Caco-2 (cell line): Measurements from ENCODE around the gene CCNL2. TPM values are rescaled to one million over a fixed set of nuclear protein-coding genes. Genes with fewer than 3 reads are reported as not detected.
"Not testable (repeated sequence)": the region's sequence is repeated elsewhere in the genome, so short reads cannot be mapped to it uniquely, and the experiment has no call there.

Experiments
- BruUV-seq: library from RNA; stranded (reverse); fragments of 400-500 nt; replicated peaks from 2 replicates; lab custom pipeline; 2021; lab: Mats Ljungman, UMichigan
- CTCF ChIA-PET: fragments of 300-600 bp; sonication (Branson Sonifier 250); formaldehyde crosslinking; loops from one replicate; lab custom pipeline; 2022; ENCODE audit warnings: antibody characterized with exemption; lab: Charles Lee
- POLR2A ChIA-PET: fragments of 300-600 bp; sonication (Branson Sonifier 250); formaldehyde crosslinking; loops from one replicate; lab custom pipeline; 2022; ENCODE audit warnings: antibody characterized with exemption; lab: Charles Lee
- DNase-seq, 2 experiments: peaks; one replicate each; pipeline versions ENCODE4 v3.0.0 to v3.0.0-alpha.2; 2020 to 2022
- H3K27me3 ChIP-seq: replicated peaks from 2 replicates; pipeline ENCODE4 v1.6.0; 2011; ENCODE audit warnings: low read length; ENCODE audit not compliant: control insufficient read depth, insufficient read depth
- H3K36me3 ChIP-seq: 2 replicates; pipeline ENCODE4 v1.5.1; 2011; ENCODE audit warnings: low read length; ENCODE audit not compliant: control insufficient read depth, insufficient read depth
- H3K4me1 ChIP-seq: fragments of 250-450 bp; sonication (Bioruptor Pico); 2 replicates; pipeline ENCODE4 v1.5.1; 2020; ENCODE audit warnings: mild to moderate bottlenecking
- H3K4me3 ChIP-seq: 2 replicates; pipeline ENCODE4 v1.5.1; 2011; ENCODE audit warnings: low read depth, mild to moderate bottlenecking, control low read depth, low read length
- H3K9me3 ChIP-seq: fragments of 250-450 bp; sonication (Bioruptor Pico); 2 replicates; pipeline ENCODE4 v1.5.1; 2020; ENCODE audit warnings: mild to moderate bottlenecking, moderate library complexity
- H3K27ac Mint-ChIP-seq: one replicate; pipeline ENCODE4 v1.8.0; 2022; ENCODE audit warnings: mixed read lengths; ENCODE audit not compliant: unreplicated experiment
- H3K27me3 Mint-ChIP-seq: one replicate; pipeline ENCODE4 v1.8.0; 2022; ENCODE audit warnings: mixed read lengths; ENCODE audit not compliant: insufficient read depth, unreplicated experiment
- H3K36me3 Mint-ChIP-seq: one replicate; pipeline ENCODE4 v1.8.0; 2022; ENCODE audit warnings: mild to moderate bottlenecking, mixed read lengths; ENCODE audit not compliant: insufficient read depth, unreplicated experiment
- H3K4me1 Mint-ChIP-seq: one replicate; pipeline ENCODE4 v1.8.0; 2022; ENCODE audit warnings: low read depth, mixed read lengths; ENCODE audit not compliant: unreplicated experiment
- H3K4me3 Mint-ChIP-seq: one replicate; pipeline ENCODE4 v1.8.0; 2022; ENCODE audit warnings: mild to moderate bottlenecking, moderate library complexity, mixed read lengths; ENCODE audit not compliant: unreplicated experiment
- H3K9me3 Mint-ChIP-seq: one replicate; pipeline ENCODE4 v1.8.0; 2022; ENCODE audit warnings: mixed read lengths; ENCODE audit not compliant: unreplicated experiment
- intact Hi-C: fragments of 100-400 bp; cut with micrococcal nuclease; formaldehyde crosslinking; loops from one replicate; pipeline ENCODE4 v1.10.0; 2022; ENCODE audit not compliant: unreplicated experiment
- total RNA-seq: library from RNA; stranded (reverse); gene quantifications from 2 replicates; pipeline ENCODE4 v1.2.3, GENCODE V29; 2022
- TF ChIP-seq, protein P1 (sequence below), 2 experiments: fragments of 200-600 bp in 1 of 2; IDR thresholded peaks; 1 replicate in 1 of 2; 2 replicates in 1 of 2; pipeline versions ENCODE4 v1.5.1 to v1.8.0; 2011 to 2022; ENCODE audit warnings: antibody characterized with exemption in 1 of 2, control low read depth in 1 of 2, inconsistent platforms in 1 of 2, low read depth in 1 of 2, low read length in 1 of 2, mild to moderate bottlenecking in 1 of 2, moderate library complexity in 1 of 2; ENCODE audit not compliant: insufficient read depth in 1 of 2, severe bottlenecking in 1 of 2, unreplicated experiment in 1 of 2

Gene CCNL2
- total RNA-seq, 1 experiment from 2014 or later, result 147 TPM

DNA sequence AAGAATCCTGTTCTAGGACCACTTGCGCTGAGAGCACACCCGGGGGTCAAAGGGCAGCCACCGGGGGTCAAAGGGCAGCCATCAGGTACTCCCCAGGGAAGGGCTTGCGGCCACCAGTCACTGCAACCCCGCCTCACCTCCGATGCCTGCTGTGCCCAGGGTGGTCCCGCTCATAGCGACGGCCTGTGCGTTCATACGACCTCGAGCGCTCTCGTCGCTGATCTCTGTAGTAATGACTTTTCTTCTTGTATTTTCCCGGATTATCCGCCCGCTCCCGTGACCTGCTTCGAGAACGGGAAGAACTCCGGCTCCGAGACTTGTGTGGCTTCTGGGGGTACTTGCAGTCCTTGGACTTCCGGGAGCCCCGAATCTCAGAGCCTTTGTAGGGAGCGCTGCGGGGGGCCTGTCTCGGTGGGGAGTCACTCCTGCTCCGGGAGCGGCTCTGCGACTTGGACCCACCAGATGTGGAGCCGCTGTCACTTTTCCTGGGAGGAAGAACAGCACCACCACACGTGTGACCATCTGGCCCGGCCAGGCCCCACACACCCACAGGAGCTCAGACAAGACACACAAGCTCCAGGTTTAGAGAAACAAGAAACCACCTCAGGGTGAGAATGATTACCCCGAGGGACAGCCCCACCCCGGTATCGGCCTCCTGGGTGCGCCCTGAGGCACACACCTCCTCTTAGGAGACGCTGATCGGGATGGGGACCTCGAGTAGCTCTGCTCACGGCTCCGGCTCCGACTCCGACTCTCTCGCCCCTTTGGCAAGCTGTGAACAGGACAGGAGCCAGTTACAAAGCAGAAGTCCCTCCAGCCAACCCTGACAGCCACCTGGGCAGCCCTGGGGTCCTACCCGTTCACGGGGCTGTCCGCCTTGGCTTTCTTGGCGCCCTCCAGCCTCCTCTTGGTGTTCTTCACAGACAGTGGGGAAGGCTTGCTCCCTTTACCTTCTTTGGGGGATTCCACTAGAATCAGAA, 11.7 kb downstream of the CCNL2 start:
- no TSS peak for BruUV-seq

DNA sequence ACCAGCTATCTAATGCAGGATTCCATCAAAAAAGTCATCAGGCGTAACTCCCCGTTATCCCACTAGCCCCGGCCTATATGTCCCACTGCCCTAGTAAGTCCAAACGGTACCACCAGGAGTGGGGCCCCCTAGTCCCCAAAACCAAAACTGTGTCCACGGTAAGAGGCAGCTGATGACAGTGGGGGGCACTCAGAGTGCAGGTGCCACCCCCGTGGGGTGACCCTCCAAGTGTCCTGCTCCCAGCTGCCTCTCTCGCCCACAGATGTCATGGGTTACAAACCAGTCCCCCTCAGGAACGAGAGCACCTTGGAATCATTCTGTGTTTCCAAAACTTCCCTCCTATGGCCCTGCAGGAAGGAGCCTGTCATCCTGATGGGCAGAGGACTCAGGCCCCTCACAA, 13.2 kb downstream of the CCNL2 start:
- H3K9me3 ChIP-seq, result no peaks in the 10 kb centered on the region
- peaks cover 66% of the 10 kb centered on the region for H3K36me3 Mint-ChIP-seq
- H3K36me3 ChIP-seq, result peaks cover 2% of the 10 kb centered on the region
- no peaks in the 10 kb centered on the region for H3K27me3 ChIP-seq
- ChIA-PET CTCF (no interaction called here), POLR2A (no interaction called here)
- no peaks in the 10 kb centered on the region for H3K4me1 Mint-ChIP-seq
- H3K9me3 Mint-ChIP-seq, result peaks cover 8% of the 10 kb centered on the region
- no peak overlapping the region for H3K4me3 Mint-ChIP-seq
- no TSS peak for BruUV-seq
- no peaks in the 10 kb centered on the region for H3K27me3 Mint-ChIP-seq
- H3K4me1 ChIP-seq, result no peaks in the 10 kb centered on the region
- no peak for DNase-seq
- TF ChIP-seq, protein P1, sequence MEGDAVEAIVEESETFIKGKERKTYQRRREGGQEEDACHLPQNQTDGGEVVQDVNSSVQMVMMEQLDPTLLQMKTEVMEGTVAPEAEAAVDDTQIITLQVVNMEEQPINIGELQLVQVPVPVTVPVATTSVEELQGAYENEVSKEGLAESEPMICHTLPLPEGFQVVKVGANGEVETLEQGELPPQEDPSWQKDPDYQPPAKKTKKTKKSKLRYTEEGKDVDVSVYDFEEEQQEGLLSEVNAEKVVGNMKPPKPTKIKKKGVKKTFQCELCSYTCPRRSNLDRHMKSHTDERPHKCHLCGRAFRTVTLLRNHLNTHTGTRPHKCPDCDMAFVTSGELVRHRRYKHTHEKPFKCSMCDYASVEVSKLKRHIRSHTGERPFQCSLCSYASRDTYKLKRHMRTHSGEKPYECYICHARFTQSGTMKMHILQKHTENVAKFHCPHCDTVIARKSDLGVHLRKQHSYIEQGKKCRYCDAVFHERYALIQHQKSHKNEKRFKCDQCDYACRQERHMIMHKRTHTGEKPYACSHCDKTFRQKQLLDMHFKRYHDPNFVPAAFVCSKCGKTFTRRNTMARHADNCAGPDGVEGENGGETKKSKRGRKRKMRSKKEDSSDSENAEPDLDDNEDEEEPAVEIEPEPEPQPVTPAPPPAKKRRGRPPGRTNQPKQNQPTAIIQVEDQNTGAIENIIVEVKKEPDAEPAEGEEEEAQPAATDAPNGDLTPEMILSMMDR (IDR thresholded peaks at IDR 0.05; ENCODE audit: insufficient read depth in 1 of 2, low read depth in 1 of 2, low read length in 1 of 2, severe bottlenecking in 1 of 2, unreplicated experiment in 1 of 2), result no peak
- H3K27ac Mint-ChIP-seq, result no peak overlapping the region
- intact Hi-C loops, result no loop called here
- H3K4me3 ChIP-seq, result no peak overlapping the region

More for the DNA sequence above, 11.7 kb downstream of the CCNL2 start:
- peaks cover 2% of the 10 kb centered on the region for H3K36me3 ChIP-seq
- POLR2A ChIA-PET, result no interaction called here
- no peaks in the 10 kb centered on the region for H3K4me1 ChIP-seq
- H3K36me3 Mint-ChIP-seq, result peaks cover 79% of the 10 kb centered on the region
- no peak overlapping the region for H3K4me3 Mint-ChIP-seq
- intact Hi-C loops, result no loop called here
- H3K9me3 Mint-ChIP-seq, result peaks cover 5% of the 10 kb centered on the region
- no peaks in the 10 kb centered on the region for H3K9me3 ChIP-seq
- H3K27ac Mint-ChIP-seq, result no peak overlapping the region
- TF ChIP-seq, protein P1 (IDR thresholded peaks at IDR 0.05; ENCODE audit: insufficient read depth in 1 of 2, low read depth in 1 of 2, low read length in 1 of 2, severe bottlenecking in 1 of 2, unreplicated experiment in 1 of 2), result no peak
- H3K27me3 Mint-ChIP-seq, result no peaks in the 10 kb centered on the region
- H3K4me1 Mint-ChIP-seq, result no peaks in the 10 kb centered on the region
- CTCF ChIA-PET, result no interaction called here
- H3K27me3 ChIP-seq, result no peaks in the 10 kb centered on the region
- no peak overlapping the region for H3K4me3 ChIP-seq
- no peak for DNase-seq

DNA sequence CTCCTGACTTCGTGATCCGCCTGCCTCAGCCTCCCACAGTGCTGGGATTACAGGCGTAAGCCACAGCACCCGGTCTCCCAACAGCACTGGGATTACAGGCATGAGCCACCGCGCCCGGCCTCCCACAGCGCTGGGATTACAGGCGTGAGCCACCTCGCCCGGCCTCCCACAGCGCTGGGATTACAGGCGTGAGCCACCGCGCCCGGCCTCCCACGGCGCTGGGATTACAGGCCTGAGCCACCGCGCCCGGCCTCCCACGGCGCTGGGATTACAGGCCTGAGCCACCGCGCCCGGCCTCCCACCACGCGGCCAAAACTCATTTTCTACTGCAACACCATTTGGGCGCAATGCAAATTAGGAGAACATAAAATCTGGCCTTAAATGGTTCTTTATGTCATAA, 13.8 kb downstream of the CCNL2 start:
- DNase-seq, H3K4me3 Mint-ChIP-seq, BruUV-seq, H3K4me3 ChIP-seq, H3K4me1 ChIP-seq, intact Hi-C loops, CTCF ChIA-PET, POLR2A ChIA-PET, H3K9me3 Mint-ChIP-seq, H3K36me3 ChIP-seq, H3K9me3 ChIP-seq, H3K4me1 Mint-ChIP-seq, H3K27me3 ChIP-seq, H3K27ac Mint-ChIP-seq, H3K27me3 Mint-ChIP-seq: not testable (repeated sequence)
- peaks cover 60% of the 10 kb centered on the region for H3K36me3 Mint-ChIP-seq
